Gastroesophageal sphincter (tissue), 4 donors: ENCODE results near the gene MAML3. TPM values are rescaled to one million over a fixed set of nuclear protein-coding genes. Genes with fewer than 3 reads are reported as not detected.

Experiments used
- ATAC-seq: fragments of 150-250 bp; one replicate; pipeline ENCODE4 v1.9.1; 2016; ENCODE audit warnings: mild to moderate bottlenecking, moderate library complexity
- H3K27ac ChIP-seq, 4 donors: fragments of 200-600 bp; sonication (generic) in 3 of 4; 1 replicate in 3 of 4; 2 replicates in 1 of 4; pipeline ENCODE4 v1.5.1; 2016 to 2019
- H3K27me3 ChIP-seq: fragments of 200-600 bp; sonication (generic); one replicate; pipeline ENCODE4 v1.5.1; 2019
- H3K36me3 ChIP-seq, 2 donors: fragments of 200-600 bp; sonication (generic); one replicate each; pipeline ENCODE4 v1.5.1; 2019; ENCODE audit warnings: control low read depth in 1 of 2
- H3K4me1 ChIP-seq, 3 donors: fragments of 200-600 bp; sonication (generic); 1 replicate in 2 of 3; 2 replicates in 1 of 3; pipeline ENCODE4 v1.5.1; 2016 to 2019; ENCODE audit warnings: control low read depth in 2 of 3
- H3K4me3 ChIP-seq, 2 donors: fragments of 200-600 bp; sonication (generic); one replicate each; pipeline ENCODE4 v1.5.1; 2019; ENCODE audit warnings: mild to moderate bottlenecking in 1 of 2, moderate library complexity in 1 of 2
- H3K9me3 ChIP-seq, 3 donors: fragments of 200-600 bp; sonication (generic); one replicate each; pipeline ENCODE4 v1.5.1; 2017 to 2019; ENCODE audit warnings: control low read depth in 2 of 3
- EP300 ChIP-seq: sonication (generic); formaldehyde crosslinking; IDR thresholded peaks from one replicate; pipeline ENCODE4 v1.6.1; 2017; ENCODE audit warnings: antibody characterized with exemption, mild to moderate bottlenecking
- POLR2A ChIP-seq, 2 donors: fragments of 450-650 bp; IDR thresholded peaks; one replicate each; pipeline ENCODE4 v1.6.1; 2017; ENCODE audit warnings: antibody characterized with exemption in 2 of 2, mild to moderate bottlenecking in 2 of 2, moderate library complexity in 1 of 2
- POLR2AphosphoS5 ChIP-seq: sonication (generic); formaldehyde crosslinking; IDR thresholded peaks from one replicate; pipeline ENCODE4 v1.6.1; 2017; ENCODE audit warnings: antibody characterized with exemption
- WGBS, 2 donors: methylation state at CpG; one replicate each; pipeline ENCODE4 v1.1.5; 2018; ENCODE audit warnings: low coverage in 1 of 2; 5-methylcytosine and 5-hydroxymethylcytosine counted together
- total RNA-seq, 4 donors: library from RNA; depleted of rRNA; stranded (reverse); fragments of >200 nt; gene quantifications; one replicate each; pipeline ENCODE4 v1.1.0, GENCODE V29; 2016
- TF ChIP-seq, protein P1 (sequence below), 4 experiments: fragments of 200-600 bp in 2 of 4; fragments of 450-650 bp in 2 of 4; sonication (generic) in 1 of 4; IDR thresholded peaks; one replicate each; pipeline ENCODE4 v1.5.1; 2017 to 2019; ENCODE audit warnings: antibody characterized with exemption in 4 of 4, mild to moderate bottlenecking in 2 of 4, moderate library complexity in 2 of 4

MAML3 gene
- total RNA-seq, 4 donors from 2014 or later, result 5.3 to 10.6 (median 9.3) TPM

DNA sequence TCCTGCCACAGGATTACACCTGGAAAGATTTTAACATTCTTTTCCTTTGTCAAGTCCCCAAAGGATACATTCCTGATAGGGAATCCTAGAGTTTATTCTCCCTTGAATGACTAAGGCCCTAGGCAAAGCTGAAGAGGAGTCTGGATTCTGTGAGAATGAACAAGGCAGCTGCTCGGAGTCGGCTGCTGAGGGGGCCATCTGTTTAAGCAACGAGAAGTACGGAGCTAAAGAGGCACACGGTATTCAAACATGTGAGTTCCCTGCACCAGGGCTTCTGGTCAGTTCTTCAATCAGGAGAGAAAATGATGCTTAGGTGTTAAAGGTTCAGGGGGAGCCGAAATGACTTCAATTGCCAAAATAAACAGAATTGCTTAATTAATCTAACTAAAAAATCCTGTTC lies 390.8 kb downstream of the MAML3 start:
- no peak for ATAC-seq
- H3K4me1 ChIP-seq, result peaks cover 0 to 31% (median 11%) of the 10 kb centered on the region in 3 donors
- 55 to 60% methylated on average over 4 to 6 of the region's 6 CpGs for WGBS, 2 donors

DNA sequence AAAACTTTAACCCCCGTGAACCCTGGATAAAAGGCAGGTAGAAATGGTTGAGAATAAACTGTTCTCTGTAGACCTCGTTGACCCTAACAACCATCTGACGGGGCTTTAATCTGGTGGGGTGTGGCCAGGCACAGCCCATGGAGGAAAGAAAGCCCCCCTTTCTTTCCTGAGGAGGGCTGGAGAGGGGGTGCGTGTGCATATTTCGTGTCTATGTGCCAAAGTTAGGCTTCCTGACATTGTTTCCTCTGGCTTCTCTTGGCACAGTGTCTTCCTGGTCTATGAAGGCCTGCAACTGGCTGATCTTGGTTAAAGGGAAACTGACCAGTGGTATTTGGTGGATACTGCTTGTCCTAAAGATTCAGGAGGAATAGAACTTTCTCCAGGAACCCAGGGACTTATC lies 391.3 kb downstream of the MAML3 start:
- Histone ChIP-seq H3K36me3 (no peaks in the 10 kb centered on the region), H3K4me1 (peaks cover 0 to 31% (median 11%) of the 10 kb centered on the region in 3 donors), H3K27ac (peak overlapping the region in 3 of 4 donors; percentile 11 to 55 (median 42)), H3K27me3 (no peaks in the 10 kb centered on the region), H3K4me3 (no peak overlapping the region), H3K9me3 (no peaks in the 10 kb centered on the region)
- 39% methylated on average over 5 of the region's 5 CpGs; no CpG with 5 or more reads in 1 of the 2 donors for WGBS, 2 donors
- peak; percentile 66 for ATAC-seq
- TF ChIP-seq POLR2A (IDR thresholded peaks at IDR 0.05), result no peak
- no peak for TF ChIP-seq POLR2AphosphoS5
- no peak for TF ChIP-seq EP300
- TF ChIP-seq, protein P1, sequence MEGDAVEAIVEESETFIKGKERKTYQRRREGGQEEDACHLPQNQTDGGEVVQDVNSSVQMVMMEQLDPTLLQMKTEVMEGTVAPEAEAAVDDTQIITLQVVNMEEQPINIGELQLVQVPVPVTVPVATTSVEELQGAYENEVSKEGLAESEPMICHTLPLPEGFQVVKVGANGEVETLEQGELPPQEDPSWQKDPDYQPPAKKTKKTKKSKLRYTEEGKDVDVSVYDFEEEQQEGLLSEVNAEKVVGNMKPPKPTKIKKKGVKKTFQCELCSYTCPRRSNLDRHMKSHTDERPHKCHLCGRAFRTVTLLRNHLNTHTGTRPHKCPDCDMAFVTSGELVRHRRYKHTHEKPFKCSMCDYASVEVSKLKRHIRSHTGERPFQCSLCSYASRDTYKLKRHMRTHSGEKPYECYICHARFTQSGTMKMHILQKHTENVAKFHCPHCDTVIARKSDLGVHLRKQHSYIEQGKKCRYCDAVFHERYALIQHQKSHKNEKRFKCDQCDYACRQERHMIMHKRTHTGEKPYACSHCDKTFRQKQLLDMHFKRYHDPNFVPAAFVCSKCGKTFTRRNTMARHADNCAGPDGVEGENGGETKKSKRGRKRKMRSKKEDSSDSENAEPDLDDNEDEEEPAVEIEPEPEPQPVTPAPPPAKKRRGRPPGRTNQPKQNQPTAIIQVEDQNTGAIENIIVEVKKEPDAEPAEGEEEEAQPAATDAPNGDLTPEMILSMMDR (IDR thresholded peaks at IDR 0.05), result no peak

More for the DNA sequence above, 390.8 kb downstream of the MAML3 start:
- Histone ChIP-seq H3K27me3 (no peaks in the 10 kb centered on the region), H3K36me3 (no peaks in the 10 kb centered on the region), H3K9me3 (no peaks in the 10 kb centered on the region), H3K27ac (peak overlapping the region in 3 of 4 donors; percentile 11 to 55 (median 42)), H3K4me3 (peak overlapping the region in 1 of 2 donors; percentile 9)
- TF ChIP-seq, protein P1 (IDR thresholded peaks at IDR 0.05), result no peak
- TF ChIP-seq EP300 (no peak), POLR2AphosphoS5 (no peak), POLR2A (IDR thresholded peaks at IDR 0.05) (no peak)

DNA sequence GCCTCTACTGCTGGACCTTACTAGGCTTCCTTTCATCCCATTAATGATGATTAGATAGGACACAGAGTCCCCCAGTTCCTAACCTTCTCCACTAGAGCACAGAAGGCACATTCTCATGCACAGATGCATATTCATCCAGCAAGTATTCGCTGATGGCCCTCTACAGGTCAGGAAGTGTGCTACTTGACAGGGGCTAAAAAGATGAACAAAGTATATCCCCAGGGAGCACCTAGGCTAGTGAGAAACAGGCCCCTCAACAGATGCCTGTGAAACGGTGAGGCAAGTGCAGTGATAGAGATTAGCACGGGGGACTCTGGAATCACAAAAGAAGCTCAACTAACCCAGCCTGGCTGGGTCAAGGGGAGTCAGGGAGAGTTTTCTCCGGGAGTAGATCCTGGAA lies 392.5 kb downstream of the MAML3 start:
- no peaks in the 10 kb centered on the region for H3K36me3 ChIP-seq

DNA sequence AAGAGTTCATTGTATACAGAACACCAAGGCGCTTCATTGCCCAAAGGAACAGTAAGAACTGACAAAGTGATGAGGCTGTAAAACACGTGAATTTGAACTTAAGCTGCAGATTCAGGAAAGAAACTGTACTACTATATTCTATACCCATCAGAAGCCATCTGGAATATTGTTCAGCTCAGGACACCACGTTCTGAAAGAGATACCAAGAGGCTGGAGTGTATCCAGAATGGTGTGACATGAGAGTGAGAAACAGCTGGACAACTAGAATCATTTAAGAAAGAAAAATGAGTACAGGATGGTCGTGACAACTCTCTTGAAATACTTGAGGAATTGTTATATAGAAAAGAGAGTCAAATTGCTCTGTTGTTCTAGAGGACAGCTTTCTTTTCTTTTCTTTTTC lies 393.4 kb downstream of the MAML3 start:
- ATAC-seq, result no peak
- peaks cover 0 to 31% (median 11%) of the 10 kb centered on the region in 3 donors for H3K4me1 ChIP-seq
- H3K27me3 ChIP-seq, result no peaks in the 10 kb centered on the region
- H3K9me3 ChIP-seq, result no peaks in the 10 kb centered on the region
- WGBS, 2 donors, result 71 to 77% methylated on average over 3 to 4 of the region's 4 CpGs
- TF ChIP-seq POLR2A (IDR thresholded peaks at IDR 0.05), result no peak
- no peak for TF ChIP-seq EP300
- no peak for TF ChIP-seq POLR2AphosphoS5
- TF ChIP-seq, protein P1 (IDR thresholded peaks at IDR 0.05), result no peak
- no peak overlapping the region for H3K27ac ChIP-seq
- no peak overlapping the region for H3K4me3 ChIP-seq
- no peaks in the 10 kb centered on the region for H3K36me3 ChIP-seq

More for the DNA sequence above, 392.5 kb downstream of the MAML3 start:
- Histone ChIP-seq H3K4me1 (peaks cover 0 to 31% (median 11%) of the 10 kb centered on the region in 3 donors), H3K4me3 (no peak overlapping the region), H3K27ac (no peak overlapping the region), H3K9me3 (no peaks in the 10 kb centered on the region), H3K27me3 (no peaks in the 10 kb centered on the region)
- no peak for ATAC-seq
- WGBS, 2 donors, result 62% methylated on average over 3 of the region's 4 CpGs; no CpG with 5 or more reads in 1 of the 2 donors
- TF ChIP-seq POLR2A (IDR thresholded peaks at IDR 0.05), result no peak
- TF ChIP-seq, protein P1 (IDR thresholded peaks at IDR 0.05), result peak in 2 of 4 experiments; percentile 9 to 11

DNA sequence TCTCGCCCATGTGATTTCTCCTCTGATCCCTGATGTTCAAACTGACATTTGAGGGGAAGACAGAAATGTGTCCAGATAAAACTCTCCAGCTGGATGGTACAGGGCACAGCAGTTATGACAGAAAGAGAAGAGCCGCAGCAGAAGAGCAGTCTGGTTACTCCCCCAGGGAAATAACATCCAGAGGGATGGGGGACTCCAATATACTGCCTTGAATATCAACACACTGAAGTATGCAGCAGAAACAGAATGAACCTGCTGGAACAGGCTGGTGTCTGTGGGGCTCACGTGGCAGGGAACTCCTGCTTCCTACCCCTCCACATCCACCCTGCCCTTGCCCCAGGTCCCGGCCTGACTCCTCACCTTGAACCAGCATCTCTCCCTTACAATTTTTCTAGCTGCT lies 394.9 kb downstream of the MAML3 start:
- Histone ChIP-seq H3K27me3 (no peaks in the 10 kb centered on the region), H3K27ac (no peak overlapping the region), H3K9me3 (no peaks in the 10 kb centered on the region), H3K4me3 (no peak overlapping the region), H3K4me1 (peaks cover 0 to 27% (median 11%) of the 10 kb centered on the region in 3 donors), H3K36me3 (no peaks in the 10 kb centered on the region)
- no peak for TF ChIP-seq EP300
- TF ChIP-seq, protein P1 (IDR thresholded peaks at IDR 0.05), result no peak
- no peak for TF ChIP-seq POLR2A (IDR thresholded peaks at IDR 0.05)
- no peak for TF ChIP-seq POLR2AphosphoS5
- ATAC-seq, result no peak
- WGBS, 2 donors, result 80 to 92% methylated on average over 2 to 4 of the region's 4 CpGs
